ENCODE results near the gene EFHC2. TPM values are rescaled to one million over a fixed set of nuclear protein-coding genes. Genes with fewer than 3 reads are reported as not detected.

The EFHC2 gene
- total RNA-seq, 1 experiment from 2014 or later: not detected

DNA sequence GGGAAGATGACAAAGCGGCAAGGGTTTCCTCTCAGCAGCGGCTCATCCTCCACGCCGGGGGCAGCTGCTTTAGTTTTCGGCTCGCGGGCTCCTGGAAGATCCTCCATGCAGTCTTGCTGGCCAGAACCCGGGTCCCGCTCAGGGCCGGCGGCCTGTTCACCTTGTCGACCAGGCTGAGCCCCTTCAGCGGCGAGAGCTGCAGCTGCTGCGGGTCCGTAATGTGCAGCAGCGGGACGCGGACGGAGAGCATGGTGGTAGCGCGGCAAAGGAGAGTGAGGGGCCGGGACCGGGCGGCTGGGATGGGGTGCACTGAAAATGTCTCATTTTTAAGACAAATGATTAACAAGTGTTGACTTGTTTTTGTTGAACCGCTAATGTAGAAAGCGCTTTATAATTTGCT is 33.2 kb downstream of the EFHC2 start:
- Histone ChIP-seq H2AFZ (ENCODE audit: low read length) (no peak overlapping the region), H3K4me3 (ENCODE audit: low read length) (no peak overlapping the region), H3K9ac (ENCODE audit: low read length) (no peak overlapping the region), H3K27me3 (ENCODE audit: low read length) (no peaks in the 10 kb centered on the region), H3K9me2 (replicated peaks; ENCODE audit: insufficient read depth, low read length) (no peaks in the 10 kb centered on the region), H3K4me2 (ENCODE audit: low read depth, low read length, poor library complexity, severe bottlenecking) (no peak overlapping the region), H3K79me2 (ENCODE audit: low read length) (no peaks in the 10 kb centered on the region), H3K4me1 (ENCODE audit: low read length) (no peaks in the 10 kb centered on the region; the same call in 1 of the 2 replicates), H3K27ac (ENCODE audit: low read length) (no peak overlapping the region), H4K20me1 (ENCODE audit: insufficient read depth, low read depth, low read length) (no peaks in the 10 kb centered on the region), H3K36me3 (ENCODE audit: insufficient read depth, low read length) (no peaks in the 10 kb centered on the region), H3K9me3 (ENCODE audit: low read length) (no peaks in the 10 kb centered on the region)
- no peak for DNase-seq

DNA sequence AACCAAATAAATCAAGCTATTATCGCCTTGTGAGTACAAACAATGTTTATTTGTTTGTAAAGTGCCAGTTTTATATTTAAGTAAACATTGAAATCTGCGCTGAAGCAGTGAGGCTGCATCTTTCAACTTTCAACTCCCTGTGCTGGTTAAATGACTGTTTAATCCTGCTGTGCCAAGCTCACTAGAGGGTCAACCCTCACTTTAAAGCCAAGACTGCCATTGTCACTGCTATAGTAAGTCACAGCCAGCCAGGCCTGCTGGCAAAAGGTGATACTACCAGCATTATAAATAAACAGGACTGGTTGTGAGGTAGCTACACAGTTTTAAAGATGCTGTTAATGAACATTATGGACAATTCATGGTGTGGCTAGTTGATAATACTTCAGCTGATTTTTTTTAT is 34.6 kb downstream of the EFHC2 start:
- Histone ChIP-seq H3K4me1 (ENCODE audit: low read length) (no peaks in the 10 kb centered on the region; the same call in 1 of the 2 replicates), H3K79me2 (ENCODE audit: low read length) (no peaks in the 10 kb centered on the region), H3K4me2 (ENCODE audit: low read depth, low read length, poor library complexity, severe bottlenecking) (no peak overlapping the region), H3K9ac (ENCODE audit: low read length) (no peak overlapping the region), H3K9me2 (replicated peaks; ENCODE audit: insufficient read depth, low read length) (no peaks in the 10 kb centered on the region), H4K20me1 (ENCODE audit: insufficient read depth, low read depth, low read length) (no peaks in the 10 kb centered on the region), H3K27me3 (ENCODE audit: low read length) (no peaks in the 10 kb centered on the region), H3K27ac (ENCODE audit: low read length) (no peak overlapping the region), H3K9me3 (ENCODE audit: low read length) (no peaks in the 10 kb centered on the region), H3K4me3 (ENCODE audit: low read length) (no peak overlapping the region), H3K36me3 (ENCODE audit: insufficient read depth, low read length) (no peaks in the 10 kb centered on the region), H2AFZ (ENCODE audit: low read length) (no peak overlapping the region)
- DNase-seq: no peak

DNA sequence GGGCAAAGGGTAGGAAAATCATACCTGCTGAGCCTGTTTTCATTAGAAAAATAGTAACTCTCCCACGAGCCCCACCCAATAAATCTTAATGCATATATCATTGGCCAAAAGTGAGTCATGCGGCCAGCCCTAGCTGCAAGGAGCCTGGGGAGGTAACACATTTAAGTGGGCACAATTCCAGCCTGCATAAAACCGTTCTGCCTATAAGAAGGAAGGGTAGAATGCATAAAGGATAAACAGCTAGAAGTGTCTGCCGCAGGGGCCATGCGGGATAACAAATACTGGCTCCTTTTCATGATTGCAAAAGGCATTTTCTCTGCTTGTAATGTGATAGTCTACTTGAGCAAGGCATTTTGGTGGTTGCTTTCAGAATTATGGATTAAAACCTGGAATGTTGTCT is 37.1 kb downstream of the EFHC2 start:
- Histone ChIP-seq H3K9ac (ENCODE audit: low read length) (no peak overlapping the region), H3K9me2 (replicated peaks; ENCODE audit: insufficient read depth, low read length) (no peaks in the 10 kb centered on the region), H3K4me3 (ENCODE audit: low read length) (no peak overlapping the region), H3K4me1 (ENCODE audit: low read length) (no peaks in the 10 kb centered on the region; the same call in 1 of the 2 replicates), H3K27ac (ENCODE audit: low read length) (no peak overlapping the region), H2AFZ (ENCODE audit: low read length) (no peak overlapping the region), H3K9me3 (ENCODE audit: low read length) (no peaks in the 10 kb centered on the region), H3K27me3 (ENCODE audit: low read length) (no peaks in the 10 kb centered on the region), H4K20me1 (ENCODE audit: insufficient read depth, low read depth, low read length) (no peaks in the 10 kb centered on the region), H3K36me3 (ENCODE audit: insufficient read depth, low read length) (no peaks in the 10 kb centered on the region), H3K79me2 (ENCODE audit: low read length) (no peaks in the 10 kb centered on the region), H3K4me2 (ENCODE audit: low read depth, low read length, poor library complexity, severe bottlenecking) (no peak overlapping the region)
- DNase-seq: no peak

DNA sequence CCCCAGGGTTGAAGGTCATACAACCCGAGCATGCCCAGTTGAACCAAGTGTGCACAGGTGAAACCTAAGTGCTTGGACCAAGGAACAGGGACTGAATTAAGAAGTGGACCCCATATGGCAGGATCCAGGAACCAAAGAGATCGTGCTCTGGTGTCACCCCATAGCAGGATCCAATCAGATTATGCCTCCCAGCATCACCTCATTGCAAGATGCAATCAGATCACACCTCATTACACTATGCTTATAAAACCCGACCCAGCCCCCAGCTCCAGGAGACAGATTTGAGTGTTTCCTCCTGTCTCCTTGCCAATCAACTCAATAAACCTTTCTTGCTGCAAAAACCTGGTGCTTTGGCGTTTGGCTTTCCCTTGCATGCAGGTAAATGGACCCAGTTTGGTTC is 37.6 kb downstream of the EFHC2 start:
- Histone ChIP-seq H3K27me3 (ENCODE audit: low read length) (no peaks in the 10 kb centered on the region), H4K20me1 (ENCODE audit: insufficient read depth, low read depth, low read length) (no peaks in the 10 kb centered on the region), H3K4me3 (ENCODE audit: low read length) (no peak overlapping the region), H3K9me2 (replicated peaks; ENCODE audit: insufficient read depth, low read length) (no peaks in the 10 kb centered on the region), H3K79me2 (ENCODE audit: low read length) (no peaks in the 10 kb centered on the region), H3K4me1 (ENCODE audit: low read length) (no peaks in the 10 kb centered on the region; the same call in 1 of the 2 replicates), H3K9me3 (ENCODE audit: low read length) (no peaks in the 10 kb centered on the region), H3K4me2 (ENCODE audit: low read depth, low read length, poor library complexity, severe bottlenecking) (no peak overlapping the region), H3K9ac (ENCODE audit: low read length) (no peak overlapping the region), H3K36me3 (ENCODE audit: insufficient read depth, low read length) (no peaks in the 10 kb centered on the region), H3K27ac (ENCODE audit: low read length) (no peak overlapping the region), H2AFZ (ENCODE audit: low read length) (no peak overlapping the region)
- DNase-seq: no peak

DNA sequence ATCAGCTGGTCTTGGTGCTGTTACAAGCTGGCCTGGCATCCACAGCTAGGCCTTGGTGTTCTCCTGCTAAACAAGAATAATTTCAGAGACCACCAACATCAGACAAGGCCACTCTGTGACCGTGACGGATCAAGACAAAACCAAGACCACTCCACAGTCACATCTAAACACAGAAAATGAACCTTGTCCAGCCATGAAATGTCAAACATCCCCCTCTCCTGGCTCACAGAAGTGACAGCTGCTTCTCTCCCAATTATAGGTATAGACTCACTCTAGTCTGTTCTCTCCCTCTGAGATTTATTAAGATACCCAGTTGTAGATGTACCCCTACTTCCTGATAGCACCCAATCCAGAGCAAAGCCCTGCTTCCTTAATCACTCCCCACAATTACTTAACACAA is 40.4 kb downstream of the EFHC2 start:
- Histone ChIP-seq H4K20me1 (ENCODE audit: insufficient read depth, low read depth, low read length) (no peaks in the 10 kb centered on the region), H3K9me2 (replicated peaks; ENCODE audit: insufficient read depth, low read length) (no peaks in the 10 kb centered on the region), H3K36me3 (ENCODE audit: insufficient read depth, low read length) (no peaks in the 10 kb centered on the region), H3K27ac (ENCODE audit: low read length) (no peak overlapping the region), H3K4me3 (ENCODE audit: low read length) (no peak overlapping the region), H3K4me1 (ENCODE audit: low read length) (no peaks in the 10 kb centered on the region; the same call in 1 of the 2 replicates), H3K4me2 (ENCODE audit: low read depth, low read length, poor library complexity, severe bottlenecking) (no peak overlapping the region), H3K9me3 (ENCODE audit: low read length) (no peaks in the 10 kb centered on the region), H3K79me2 (ENCODE audit: low read length) (no peaks in the 10 kb centered on the region), H2AFZ (ENCODE audit: low read length) (no peak overlapping the region), H3K9ac (ENCODE audit: low read length) (no peak overlapping the region), H3K27me3 (ENCODE audit: low read length) (no peaks in the 10 kb centered on the region)
- DNase-seq: no peak

DNA sequence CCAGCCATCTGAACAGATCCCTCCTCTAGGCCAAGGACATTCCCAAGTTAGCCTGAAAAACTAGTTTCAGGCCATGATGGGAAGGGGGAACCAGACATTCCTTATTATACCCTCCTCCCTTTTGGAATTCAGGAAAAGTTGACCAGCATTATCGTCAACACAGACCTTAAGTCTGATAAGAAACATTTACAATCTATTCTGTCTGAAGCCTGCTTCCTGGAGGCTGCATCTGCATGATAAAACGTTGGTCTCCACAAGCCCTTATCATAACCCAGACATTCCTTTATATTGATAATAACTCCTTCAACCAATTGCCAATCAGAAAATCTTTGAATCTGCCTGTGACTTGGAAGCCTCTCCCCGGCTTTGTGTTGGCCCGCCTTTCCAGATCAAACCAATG is 44.3 kb downstream of the EFHC2 start:
- no peak for DNase-seq
- Histone ChIP-seq H3K27me3 (ENCODE audit: low read length) (no peaks in the 10 kb centered on the region), H3K27ac (ENCODE audit: low read length) (no peak overlapping the region), H3K9me3 (ENCODE audit: low read length) (no peaks in the 10 kb centered on the region), H3K9ac (ENCODE audit: low read length) (no peak overlapping the region), H3K79me2 (ENCODE audit: low read length) (no peaks in the 10 kb centered on the region), H3K4me3 (ENCODE audit: low read length) (no peak overlapping the region), H3K4me2 (ENCODE audit: low read depth, low read length, poor library complexity, severe bottlenecking) (no peak overlapping the region), H3K36me3 (ENCODE audit: insufficient read depth, low read length) (no peaks in the 10 kb centered on the region), H3K4me1 (ENCODE audit: low read length) (no peaks in the 10 kb centered on the region), H2AFZ (ENCODE audit: low read length) (no peak overlapping the region), H3K9me2 (replicated peaks; ENCODE audit: insufficient read depth, low read length) (no peaks in the 10 kb centered on the region), H4K20me1 (ENCODE audit: insufficient read depth, low read depth, low read length) (no peaks in the 10 kb centered on the region)

DNA sequence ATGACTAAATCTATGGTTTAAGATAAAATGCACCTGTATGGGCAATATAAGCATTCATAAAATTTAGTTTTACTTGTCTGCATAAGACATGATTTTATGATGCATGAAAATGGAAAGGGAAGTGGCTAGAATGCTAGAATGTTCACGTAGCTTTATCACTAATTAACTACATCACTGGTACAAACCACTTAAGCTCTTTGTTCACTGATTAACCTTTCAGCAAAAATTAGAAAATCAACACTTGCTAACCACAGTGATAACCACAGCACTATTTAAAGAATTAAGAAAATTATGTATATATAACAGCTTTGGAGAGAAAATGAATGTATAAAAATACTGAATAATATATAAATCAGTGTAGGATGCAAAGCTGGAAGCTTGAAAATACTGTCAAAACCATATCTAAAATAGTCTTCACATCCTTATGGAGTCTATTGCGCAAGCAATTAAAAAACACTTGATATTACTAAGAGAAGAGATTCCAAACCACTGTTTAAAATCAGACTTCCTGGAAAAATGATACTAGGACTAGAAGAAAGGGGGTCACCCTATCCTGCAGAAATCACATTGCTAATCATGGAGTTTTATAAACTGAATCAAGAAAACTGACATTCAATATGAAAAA is 51.9 kb downstream of the EFHC2 start:
- DNase-seq: no peak
- Histone ChIP-seq H3K79me2 (ENCODE audit: low read length) (no peaks in the 10 kb centered on the region), H3K36me3 (ENCODE audit: insufficient read depth, low read length) (no peaks in the 10 kb centered on the region), H3K27me3 (ENCODE audit: low read length) (no peaks in the 10 kb centered on the region), H3K27ac (ENCODE audit: low read length) (no peak overlapping the region), H4K20me1 (ENCODE audit: insufficient read depth, low read depth, low read length) (no peaks in the 10 kb centered on the region), H2AFZ (ENCODE audit: low read length) (no peak overlapping the region), H3K9me3 (ENCODE audit: low read length) (no peaks in the 10 kb centered on the region), H3K9me2 (replicated peaks; ENCODE audit: insufficient read depth, low read length) (no peaks in the 10 kb centered on the region), H3K4me1 (ENCODE audit: low read length) (no peaks in the 10 kb centered on the region), H3K9ac (ENCODE audit: low read length) (no peak overlapping the region), H3K4me3 (ENCODE audit: low read length) (no peak overlapping the region), H3K4me2 (ENCODE audit: low read depth, low read length, poor library complexity, severe bottlenecking) (no peak overlapping the region)

DNA sequence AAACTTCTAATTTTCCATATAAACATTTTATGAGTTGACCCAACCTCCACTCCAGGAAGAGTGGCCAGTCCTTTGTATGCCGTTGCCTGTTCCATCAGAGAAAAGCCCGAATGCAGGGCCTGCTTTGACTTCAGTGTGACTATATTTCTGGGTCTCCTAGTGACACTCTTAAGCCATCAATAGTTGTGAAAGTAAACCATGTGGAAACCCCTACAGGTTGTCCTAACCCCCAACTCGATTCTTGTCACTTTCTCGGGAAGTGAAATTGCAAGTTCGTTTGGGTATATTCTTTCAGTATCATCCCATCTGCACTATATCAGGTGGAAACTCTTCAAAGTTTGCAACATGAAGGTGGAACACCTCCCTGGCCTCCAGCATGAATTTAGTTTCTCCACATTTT is 52.8 kb downstream of the EFHC2 start:
- H3K4me1 ChIP-seq (ENCODE audit: low read length): no peaks in the 10 kb centered on the region
- no peak overlapping the region for H3K9ac ChIP-seq (ENCODE audit: low read length)
- H3K9me2 ChIP-seq (replicated peaks; ENCODE audit: insufficient read depth, low read length): no peaks in the 10 kb centered on the region
- no peak overlapping the region for H3K27ac ChIP-seq (ENCODE audit: low read length)
- DNase-seq: no peak
- H3K79me2 ChIP-seq (ENCODE audit: low read length): no peaks in the 10 kb centered on the region
- H3K4me2 ChIP-seq (ENCODE audit: low read depth, low read length, poor library complexity, severe bottlenecking): no peak overlapping the region
- no peaks in the 10 kb centered on the region for H3K36me3 ChIP-seq (ENCODE audit: insufficient read depth, low read length)
- H3K9me3 ChIP-seq (ENCODE audit: low read length): no peaks in the 10 kb centered on the region
- H2AFZ ChIP-seq (ENCODE audit: low read length): no peak overlapping the region
- H3K4me3 ChIP-seq (ENCODE audit: low read length): no peak overlapping the region
- H3K27me3 ChIP-seq (ENCODE audit: low read length): no peaks in the 10 kb centered on the region
- no peaks in the 10 kb centered on the region for H4K20me1 ChIP-seq (ENCODE audit: insufficient read depth, low read depth, low read length)

All from Karpas-422 (cell line).